ENCODE results near the gene ESRP2.

ESRP2 gene

DNA sequence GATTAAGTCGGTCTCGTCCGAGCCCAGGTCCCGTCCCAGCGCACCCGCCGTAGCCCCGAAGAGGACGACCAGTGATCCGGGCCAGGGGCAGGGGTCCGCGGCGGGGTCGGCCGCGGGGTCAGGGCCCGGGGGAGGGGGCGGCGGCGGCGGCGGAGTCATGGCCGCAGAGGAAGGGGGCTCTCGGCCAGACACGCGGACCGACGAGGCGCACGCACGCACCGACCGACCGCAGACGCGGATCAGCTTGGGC, at the start of gene ESRP2:
Gene ESRP2, minus strand, starts transcription at position 241 of the 250 bp plus-strand sequence. Its CDS starts 82 bp downstream, at position 159.
- no peak for DNase-seq

DNA sequence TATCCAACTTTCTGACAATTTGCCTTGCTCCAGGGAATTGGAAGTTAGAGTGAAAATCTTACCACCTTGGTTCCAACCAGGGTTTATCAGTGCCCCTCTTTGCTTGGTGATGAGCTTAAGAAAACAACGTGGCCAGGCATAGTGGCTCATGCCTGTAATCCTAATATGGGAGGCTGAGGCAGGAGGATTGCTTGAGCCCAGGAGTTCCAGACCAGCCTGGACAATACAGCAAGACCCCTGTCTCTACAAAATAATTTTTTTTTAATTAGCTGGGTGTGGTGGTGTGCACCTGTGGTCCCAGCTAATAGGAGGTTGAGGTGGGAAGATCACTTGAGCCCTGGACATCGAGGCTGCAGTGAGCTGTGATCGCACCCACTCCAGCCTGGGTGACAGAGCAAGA, 49.8 kb upstream of the ESRP2 start:
- no peak for DNase-seq

DNA sequence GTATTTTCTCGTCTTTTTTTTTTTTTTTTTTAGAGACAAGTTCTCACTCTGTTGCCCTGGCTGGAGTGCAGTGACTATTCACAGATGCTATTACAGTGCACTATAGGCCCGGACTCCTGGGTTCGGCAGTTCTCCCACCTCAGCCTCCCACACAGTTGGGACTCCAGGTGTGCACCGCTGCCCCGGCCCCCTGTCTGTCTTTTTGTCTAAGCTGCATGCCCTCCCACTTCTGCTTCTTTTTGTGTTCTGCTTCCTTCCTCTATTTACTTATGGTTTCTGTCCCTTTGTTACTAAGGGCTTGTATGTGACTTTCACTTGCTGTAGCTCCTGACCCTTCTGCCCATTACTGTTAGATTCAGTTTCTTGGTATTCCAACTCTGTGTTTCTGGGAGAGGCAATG, 48.9 kb upstream of the ESRP2 start:
- no peak for DNase-seq

- no peak for DNase-seq
Measured at GRCh38 chr16:68283801-68284598, 48.1 kb upstream of the ESRP2 start.

DNA sequence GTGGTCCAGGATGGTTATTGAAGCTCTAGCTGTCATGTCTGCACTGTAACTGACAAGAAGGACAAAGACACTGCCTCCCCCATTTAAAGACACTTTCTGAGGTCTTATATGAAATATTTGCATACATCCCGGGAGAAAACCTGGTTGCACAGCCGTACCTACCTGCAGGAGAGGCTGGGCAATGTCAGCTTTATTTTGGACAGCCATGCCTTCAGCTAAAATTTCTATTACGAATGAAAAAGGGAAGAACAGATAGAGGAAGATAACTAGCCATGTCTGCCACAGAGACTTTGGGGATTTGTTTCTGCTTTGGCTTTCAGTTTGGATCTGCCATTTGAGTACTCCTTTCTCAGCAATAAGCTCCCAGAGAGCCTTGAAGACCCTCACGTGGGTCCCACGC, 47.4 kb upstream of the ESRP2 start:
- no peak for DNase-seq

GRCh38 chr16:68282064-68282452, 46.1 kb upstream of the ESRP2 start:
- DNase-seq: no peak

GRCh38 chr16:68281368-68282063, 45.6 kb upstream of the ESRP2 start:
- no peak for DNase-seq

DNA sequence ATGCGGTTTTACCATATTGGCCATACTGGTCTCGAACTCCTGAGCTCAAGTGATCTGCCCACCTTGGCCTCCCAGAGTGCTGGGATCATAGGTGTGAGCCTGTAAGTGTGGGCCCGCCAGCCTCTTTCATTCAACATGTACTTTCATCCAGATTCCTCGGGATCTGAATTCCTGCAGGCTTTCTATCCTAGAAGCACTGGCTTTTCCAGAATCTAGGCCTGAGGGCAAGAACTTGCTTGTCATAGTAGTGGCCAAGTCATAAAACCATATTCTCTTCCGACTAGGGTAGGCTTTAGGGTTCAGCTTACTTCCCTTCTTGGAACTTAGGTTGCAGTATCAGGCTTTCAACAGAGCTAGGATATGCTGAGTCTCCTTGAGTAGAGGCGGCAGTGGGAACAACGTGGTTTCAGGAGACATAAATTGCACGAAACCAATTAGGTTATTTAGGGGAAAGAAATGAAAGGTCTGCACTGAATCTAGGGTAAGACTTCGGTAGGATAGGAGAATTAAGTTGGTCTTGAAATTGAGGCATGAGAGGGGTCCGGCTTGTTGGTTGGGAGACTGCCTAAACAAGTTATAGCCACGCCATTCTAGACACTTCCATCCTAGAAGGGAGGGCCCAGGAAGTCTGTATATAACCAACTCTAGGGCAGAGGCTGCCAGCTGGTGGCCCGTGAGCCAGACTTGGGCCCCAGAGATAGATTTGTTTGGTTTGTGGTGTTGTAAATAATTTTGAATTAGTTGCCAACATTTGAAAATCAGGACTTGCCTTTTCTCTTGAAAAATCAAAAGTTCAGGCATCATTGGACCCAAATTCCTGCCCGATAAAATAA, 44.0 kb upstream of the ESRP2 start:
- DNase-seq: no peak

DNA sequence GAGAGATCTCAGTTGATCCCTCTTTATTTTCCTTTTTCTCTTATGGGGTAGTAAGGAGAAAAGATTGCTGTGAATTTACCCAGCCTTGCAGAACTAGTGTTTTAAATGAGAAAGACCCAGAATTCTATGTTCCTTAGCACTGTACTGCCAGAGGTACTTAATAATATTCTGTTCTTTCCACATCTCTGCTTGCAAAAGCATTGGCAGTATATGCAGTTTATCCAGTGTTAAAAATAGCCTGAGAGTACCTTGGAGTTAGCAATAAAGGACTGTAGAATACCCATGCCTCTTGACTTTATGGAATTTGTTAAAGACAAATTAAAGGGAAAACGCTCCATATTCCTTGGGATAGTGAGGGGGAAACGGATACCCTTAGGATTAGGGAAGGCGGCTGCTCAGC, 40.3 kb upstream of the ESRP2 start:
- no peak for DNase-seq

- DNase-seq: no peak
Measured at GRCh38 chr16:68275611-68276191, 39.8 kb upstream of the ESRP2 start.

DNA sequence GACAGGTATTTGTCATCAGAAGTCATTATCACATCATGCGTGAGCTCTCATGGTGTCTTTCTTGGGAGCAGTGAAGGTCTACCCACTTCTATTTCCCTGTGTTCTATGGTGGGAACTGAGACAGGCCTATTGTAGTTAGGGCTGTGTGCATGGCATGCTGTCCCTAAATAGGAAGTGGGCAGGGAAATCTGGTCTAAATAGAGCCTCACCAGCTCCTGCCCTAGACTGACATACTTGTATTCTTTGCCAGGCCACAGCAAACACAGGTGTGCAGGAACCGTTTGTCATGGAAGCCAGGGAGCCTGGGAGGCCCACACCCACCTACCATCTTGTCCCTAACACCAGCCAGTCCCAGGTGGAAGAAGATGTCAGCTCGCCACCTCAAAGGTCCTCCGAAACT, 38.5 kb upstream of the ESRP2 start:
- no peak for DNase-seq

DNA sequence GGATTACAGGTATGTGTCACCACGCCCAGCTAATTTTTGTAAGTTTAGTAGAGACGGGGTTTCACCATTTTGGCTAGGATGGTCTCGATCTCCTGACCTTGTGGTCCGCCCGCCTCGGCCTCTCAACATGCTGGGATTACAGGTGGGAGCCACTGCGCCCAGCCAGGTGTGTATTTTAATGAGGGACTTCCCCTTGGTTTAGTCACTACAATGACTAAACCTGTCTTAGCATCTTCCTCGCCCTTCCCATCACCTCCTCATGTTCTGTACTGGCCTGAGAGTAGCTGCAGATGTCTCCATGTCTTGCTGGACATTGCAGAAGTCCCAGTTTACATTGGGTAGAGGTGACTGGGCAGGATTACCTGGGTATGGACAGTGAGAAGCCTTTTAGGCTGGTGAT, 38.0 kb upstream of the ESRP2 start:
- DNase-seq: no peak

- no peak for DNase-seq
Measured at GRCh38 chr16:68273459-68273858, 37.5 kb upstream of the ESRP2 start.

- no peak for DNase-seq
Measured at GRCh38 chr16:68272507-68273209, 36.7 kb upstream of the ESRP2 start.

DNA sequence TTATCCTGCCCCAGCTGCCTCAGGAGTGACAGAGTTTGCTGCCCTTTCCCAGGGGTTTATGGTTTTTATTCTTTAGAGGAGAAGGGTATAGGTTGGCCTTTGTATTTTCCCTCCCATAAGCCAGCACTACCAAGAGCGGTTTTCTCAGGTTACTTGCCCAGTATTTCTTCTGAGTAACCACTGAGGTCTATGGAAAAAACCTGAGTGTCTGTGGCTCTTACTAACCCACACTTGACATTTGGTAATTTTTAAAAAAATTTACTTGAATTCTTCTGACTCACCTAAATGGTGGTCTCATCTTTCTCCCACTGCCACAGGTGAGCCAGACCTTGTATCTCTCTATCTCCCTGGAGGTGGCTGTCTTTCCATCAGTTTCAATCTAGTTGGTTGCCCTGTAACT, 34.4 kb upstream of the ESRP2 start:
- DNase-seq: no peak

DNA sequence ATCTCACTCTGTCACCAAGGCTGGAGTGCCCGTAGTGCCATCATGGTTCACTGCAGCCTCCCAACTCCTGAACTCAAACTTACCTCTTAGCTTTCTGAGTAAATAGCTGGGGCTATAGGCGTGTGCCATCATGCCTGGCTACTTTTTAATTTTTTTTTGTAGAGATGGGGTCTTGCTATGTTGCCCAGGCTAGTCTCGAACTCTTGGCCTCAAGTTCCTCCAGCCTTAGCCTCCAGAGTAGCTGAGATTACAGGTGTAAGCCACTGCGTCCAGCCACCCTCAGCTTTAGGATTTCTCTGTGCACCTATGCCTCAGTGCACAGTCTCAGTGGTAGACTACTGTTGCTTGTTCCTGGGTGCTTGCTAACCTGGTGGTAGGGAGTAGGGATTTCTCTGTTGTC, 33.9 kb upstream of the ESRP2 start:
- no peak for DNase-seq

GRCh38 chr16:68267612-68268405, 31.9 kb upstream of the ESRP2 start:
- DNase-seq: no peak

DNA sequence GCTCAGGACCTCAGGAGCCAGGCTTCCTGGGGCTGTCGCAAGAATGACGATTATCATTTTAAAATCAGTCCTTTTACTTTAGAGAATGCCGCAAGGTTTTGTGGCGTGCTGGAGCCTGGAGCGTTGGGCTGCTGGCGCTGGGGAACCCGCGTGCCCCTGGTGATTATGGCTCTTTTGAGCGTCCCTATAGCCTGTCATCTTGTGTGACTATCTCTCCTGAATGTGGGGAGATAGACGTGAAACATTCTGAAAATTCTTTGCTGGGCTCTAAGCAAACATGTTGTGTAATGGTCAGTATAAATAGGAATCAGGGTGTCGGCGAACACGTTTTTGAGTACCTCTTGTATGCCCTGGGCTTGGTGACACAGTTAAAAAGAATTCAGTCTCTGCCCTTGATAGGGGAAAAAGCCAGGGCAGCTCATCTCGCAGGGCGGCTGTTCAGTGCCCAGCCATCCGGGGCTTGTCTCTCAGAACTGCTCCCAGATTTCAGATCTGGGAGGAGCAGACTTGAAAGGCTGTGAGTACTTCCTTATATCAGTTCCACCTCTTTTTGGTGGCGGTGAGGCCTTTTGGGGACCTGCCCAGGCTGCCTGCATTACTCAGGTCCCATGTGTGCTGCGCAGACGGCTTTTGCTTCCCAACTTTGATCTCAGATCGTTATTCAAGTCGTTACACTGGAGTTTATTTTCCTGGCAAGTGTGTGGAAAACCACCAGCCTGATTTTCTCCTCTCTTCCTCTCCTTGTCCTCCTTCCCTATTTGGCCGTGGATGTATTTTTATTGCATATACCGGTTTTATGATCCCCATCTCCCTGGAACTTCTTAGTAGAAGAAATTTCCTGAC, 29.4 kb upstream of the ESRP2 start:
- DNase-seq: no peak

DNA sequence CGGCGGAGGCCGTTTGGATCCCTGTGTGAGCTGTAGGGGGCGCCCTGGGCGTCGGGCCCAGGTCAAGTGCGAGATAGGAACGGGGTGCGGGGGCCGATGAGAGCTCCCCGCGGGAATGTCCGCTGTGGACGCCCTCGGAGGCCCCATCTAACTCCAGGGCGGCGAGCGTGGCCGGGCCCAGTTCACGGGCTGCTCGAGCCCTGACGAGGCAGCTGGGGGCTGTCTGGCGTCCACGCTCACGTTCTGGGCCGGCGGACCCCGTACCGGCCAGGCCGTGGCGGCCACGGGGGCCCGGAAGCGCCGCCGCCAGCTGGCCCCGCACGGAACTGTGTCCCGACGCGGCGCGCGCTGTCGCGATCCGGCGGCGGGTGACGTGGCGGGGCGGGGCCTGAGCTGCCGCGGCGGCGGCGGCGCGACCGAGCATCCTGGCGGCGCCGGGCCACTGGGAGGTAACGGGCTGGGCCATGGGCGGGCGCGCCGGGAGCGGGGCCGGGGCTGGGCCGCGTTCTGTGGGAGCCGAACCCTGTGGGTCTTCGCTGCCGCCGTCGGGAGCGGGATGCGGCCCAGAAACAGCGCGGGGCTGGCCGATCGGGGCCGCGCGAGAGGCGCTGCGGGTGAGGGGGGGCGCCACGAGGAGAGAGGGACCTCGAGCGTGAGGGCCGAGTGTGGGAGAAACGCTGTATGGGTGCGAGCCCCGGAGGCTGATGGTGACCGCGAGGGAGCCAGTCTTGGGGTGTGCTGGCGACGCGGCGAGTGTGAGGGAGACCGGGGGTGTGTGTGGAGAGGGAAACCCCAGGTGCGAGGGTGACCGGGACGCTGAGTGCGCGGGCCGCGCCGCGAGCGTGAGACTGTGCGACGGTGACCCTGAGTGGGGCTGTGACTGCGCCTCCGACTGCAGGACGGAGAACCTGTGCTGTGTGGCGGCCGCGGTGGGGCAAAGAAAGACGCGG, 28.5 kb upstream of the ESRP2 start, which contains the start of gene SLC7A6:
Gene SLC7A6, plus strand, starts transcription at position 399 of the 950 bp plus-strand sequence. CDS start 10,201 bp downstream, outside the sequence.
- DNase-seq: no peak
